Measurements from ENCODE around the gene NLGN4X. TPM values are rescaled to one million over a fixed set of nuclear protein-coding genes. Genes with fewer than 3 reads are reported as not detected.

The NLGN4X gene
- total and polyA plus RNA-seq, 8 donors, result 0.45 to 2.6 (median 1.7) TPM

DNA sequence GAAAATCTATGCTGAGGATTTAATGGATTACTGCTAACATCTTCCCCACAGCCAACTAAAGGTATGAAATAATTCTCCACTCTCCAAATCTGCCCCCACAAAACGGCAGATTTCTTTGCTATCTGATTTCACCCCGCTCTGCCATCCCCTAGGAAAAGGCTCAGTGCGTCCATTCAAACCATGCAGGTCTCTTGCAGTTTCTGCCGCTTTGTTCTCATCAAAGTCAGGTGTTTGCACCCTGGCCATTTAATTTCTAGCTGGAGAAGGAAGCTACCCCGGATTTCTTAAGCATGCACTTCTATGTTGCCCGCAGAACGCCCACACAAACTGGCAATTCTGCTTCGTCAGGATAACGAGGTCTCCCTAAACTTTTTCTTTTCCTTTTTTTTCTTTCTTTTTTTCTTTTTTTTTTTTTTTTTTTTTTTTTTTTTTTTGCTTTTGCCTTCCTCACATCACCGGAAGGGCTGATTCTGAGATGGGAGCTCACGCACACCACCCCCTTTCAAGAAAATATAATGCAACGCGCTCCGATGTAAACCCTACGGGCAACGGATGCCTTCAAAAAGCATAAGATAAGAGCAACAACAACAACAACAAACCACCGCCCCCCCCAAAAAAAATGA is 3.3 kb downstream of the NLGN4X start:
- no peak overlapping the region for H3K27ac ChIP-seq
- no peak overlapping the region for H3K4me3 ChIP-seq
- TF ChIP-seq, protein P1, sequence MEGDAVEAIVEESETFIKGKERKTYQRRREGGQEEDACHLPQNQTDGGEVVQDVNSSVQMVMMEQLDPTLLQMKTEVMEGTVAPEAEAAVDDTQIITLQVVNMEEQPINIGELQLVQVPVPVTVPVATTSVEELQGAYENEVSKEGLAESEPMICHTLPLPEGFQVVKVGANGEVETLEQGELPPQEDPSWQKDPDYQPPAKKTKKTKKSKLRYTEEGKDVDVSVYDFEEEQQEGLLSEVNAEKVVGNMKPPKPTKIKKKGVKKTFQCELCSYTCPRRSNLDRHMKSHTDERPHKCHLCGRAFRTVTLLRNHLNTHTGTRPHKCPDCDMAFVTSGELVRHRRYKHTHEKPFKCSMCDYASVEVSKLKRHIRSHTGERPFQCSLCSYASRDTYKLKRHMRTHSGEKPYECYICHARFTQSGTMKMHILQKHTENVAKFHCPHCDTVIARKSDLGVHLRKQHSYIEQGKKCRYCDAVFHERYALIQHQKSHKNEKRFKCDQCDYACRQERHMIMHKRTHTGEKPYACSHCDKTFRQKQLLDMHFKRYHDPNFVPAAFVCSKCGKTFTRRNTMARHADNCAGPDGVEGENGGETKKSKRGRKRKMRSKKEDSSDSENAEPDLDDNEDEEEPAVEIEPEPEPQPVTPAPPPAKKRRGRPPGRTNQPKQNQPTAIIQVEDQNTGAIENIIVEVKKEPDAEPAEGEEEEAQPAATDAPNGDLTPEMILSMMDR (IDR thresholded peaks at IDR 0.05), result no peak
- no peaks in the 10 kb centered on the region for H3K9me3 ChIP-seq
- intact Hi-C loops (cut with DNase I), result no loop called here
- ATAC-seq (no peak), DNase-seq (no peak)
- no peaks in the 10 kb centered on the region for H3K36me3 ChIP-seq
- H3K27me3 ChIP-seq, result peaks cover 41 to 45% of the 10 kb centered on the region in 2 donors
- H3K4me1 ChIP-seq, result no peaks in the 10 kb centered on the region

DNA sequence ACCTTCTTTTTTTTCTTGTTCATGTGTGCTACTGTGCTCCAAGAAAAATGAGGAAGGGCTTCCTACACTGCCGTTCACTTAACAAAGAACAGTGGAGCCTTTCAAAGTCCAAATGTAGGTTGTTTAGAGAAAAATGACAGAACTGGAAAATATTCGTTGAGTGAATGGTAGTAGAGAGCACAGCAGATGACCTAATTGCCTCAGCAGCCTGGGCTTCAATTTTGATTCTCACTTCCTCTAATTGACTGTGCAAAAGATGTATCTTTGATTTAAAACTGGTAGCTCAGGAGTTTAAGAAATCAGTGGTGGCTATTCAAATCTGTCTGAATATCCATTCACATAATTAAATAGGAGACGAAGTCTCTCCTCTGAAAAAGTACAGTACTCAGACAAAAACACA is 5.2 kb downstream of the NLGN4X start:
- H3K4me3 ChIP-seq, result no peak overlapping the region
- ATAC-seq, result no peak
- intact Hi-C loops (cut with DNase I), result no loop called here

DNA sequence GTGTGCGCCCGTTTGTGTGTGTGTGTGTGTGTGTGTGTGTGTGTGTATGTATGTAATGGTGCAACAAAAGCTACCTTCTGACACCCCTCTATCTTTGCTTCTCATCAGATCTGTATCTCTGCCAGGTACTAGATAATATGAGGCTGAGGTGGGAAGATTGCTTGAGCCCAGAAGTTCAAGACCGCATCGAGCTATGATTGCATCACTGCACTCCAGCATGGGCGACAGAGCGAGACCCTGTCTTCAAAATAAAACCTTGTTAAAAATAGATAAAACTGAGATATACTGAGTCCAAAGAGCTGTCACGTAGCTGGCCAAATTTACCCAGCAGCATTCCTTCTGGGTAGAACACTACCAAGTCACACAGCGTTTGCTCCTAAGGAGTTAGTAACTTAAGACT is 18.4 kb downstream of the NLGN4X start:
- TF ChIP-seq, protein P1 (IDR thresholded peaks at IDR 0.05), result no peak
- no peaks in the 10 kb centered on the region for H3K36me3 ChIP-seq
- no peak overlapping the region for H3K4me3 ChIP-seq
- no peak for DNase-seq
- no peak for ATAC-seq
- no peaks in the 10 kb centered on the region for H3K9me3 ChIP-seq
- H3K27me3 ChIP-seq, result no peaks in the 10 kb centered on the region
- intact Hi-C loops (cut with DNase I), result no loop called here
- H3K4me1 ChIP-seq, result no peaks in the 10 kb centered on the region
- H3K27ac ChIP-seq, result no peak overlapping the region

More for the DNA sequence above, 5.2 kb downstream of the NLGN4X start:
- H3K36me3 ChIP-seq, result no peaks in the 10 kb centered on the region
- no peaks in the 10 kb centered on the region for H3K9me3 ChIP-seq
- no peak overlapping the region for H3K27ac ChIP-seq
- no peak for DNase-seq
- H3K4me1 ChIP-seq, result no peaks in the 10 kb centered on the region
- peaks cover 34 to 41% of the 10 kb centered on the region in 2 donors for H3K27me3 ChIP-seq
- TF ChIP-seq, protein P1 (IDR thresholded peaks at IDR 0.05), result no peak

DNA sequence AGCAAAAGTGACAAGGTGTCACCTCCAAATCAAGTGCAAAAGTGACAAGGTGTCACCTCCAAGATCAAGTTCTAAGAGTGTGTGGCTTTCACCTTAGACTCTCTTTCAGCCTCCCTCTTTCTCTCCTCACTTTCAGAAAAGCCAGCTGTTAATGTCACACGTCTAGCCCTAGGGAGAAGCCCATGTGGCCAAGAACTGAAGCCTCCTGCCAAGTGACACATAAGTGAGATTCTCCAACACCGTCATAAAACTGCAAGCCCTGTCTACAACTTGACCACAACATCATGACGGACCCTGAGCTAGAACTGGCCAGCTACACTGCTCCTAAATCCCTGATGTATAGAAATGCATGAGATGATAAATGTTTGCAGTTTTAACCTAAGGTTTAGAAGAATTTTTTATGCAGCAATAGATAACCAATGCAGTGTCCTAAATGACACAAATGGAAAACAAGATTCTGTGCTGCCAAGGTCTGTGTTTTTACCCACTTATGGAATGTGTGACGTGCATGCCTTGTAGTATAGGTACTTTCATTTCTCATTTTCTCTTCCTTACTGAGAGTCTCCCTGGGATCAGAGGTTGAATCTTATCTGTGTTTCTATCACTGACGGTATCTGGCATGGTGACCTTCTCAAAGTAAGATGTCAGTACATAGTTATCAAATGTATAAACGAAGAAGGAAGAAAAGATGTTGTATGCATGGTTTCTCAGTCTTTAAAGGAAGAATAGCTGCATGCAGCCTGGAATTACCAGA is 25.0 kb downstream of the NLGN4X start:
- H3K27me3 ChIP-seq, result no peaks in the 10 kb centered on the region
- H3K4me1 ChIP-seq, result no peaks in the 10 kb centered on the region
- ATAC-seq (no peak), DNase-seq (no peak)
- H3K9me3 ChIP-seq, result no peaks in the 10 kb centered on the region
- no peak overlapping the region for H3K4me3 ChIP-seq
- H3K27ac ChIP-seq, result no peak overlapping the region
- intact Hi-C loops (cut with DNase I), result no loop called here
- TF ChIP-seq, protein P1 (IDR thresholded peaks at IDR 0.05), result no peak
- no peaks in the 10 kb centered on the region for H3K36me3 ChIP-seq

DNA sequence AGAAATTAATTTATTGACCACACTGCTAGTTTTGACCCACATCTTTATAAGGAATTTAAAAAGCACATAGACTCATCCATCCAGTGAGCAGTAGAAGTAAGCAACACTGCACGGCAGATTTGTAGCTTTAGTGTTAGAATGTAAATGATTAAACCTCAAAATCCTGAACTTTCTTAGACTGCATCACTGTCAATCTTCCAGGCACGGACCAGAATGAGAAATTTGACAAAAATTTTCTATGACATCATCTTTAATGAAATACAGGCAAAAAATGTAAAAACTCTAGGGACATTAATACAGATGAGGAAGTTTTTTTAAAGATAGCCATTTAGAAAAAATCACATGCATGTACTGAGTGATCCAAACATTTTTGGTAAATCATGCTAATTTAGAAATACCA is 29.2 kb downstream of the NLGN4X start:
- Histone ChIP-seq H3K4me1 (no peaks in the 10 kb centered on the region), H3K4me3 (no peak overlapping the region), H3K36me3 (no peaks in the 10 kb centered on the region), H3K27ac (no peak overlapping the region), H3K9me3 (no peaks in the 10 kb centered on the region), H3K27me3 (no peaks in the 10 kb centered on the region)
- TF ChIP-seq, protein P1 (IDR thresholded peaks at IDR 0.05), result no peak
- no peak for DNase-seq
- ATAC-seq, result no peak
- intact Hi-C loops (cut with DNase I), result no loop called here
